HG02870 (cell line): ENCODE measurements around the gene EXOC3L1.

ENCODE experiments used
- ATAC-seq: cut with Tn5 transposase; IDR thresholded peaks from one replicate; pipeline ENCODE4 v1.9.1; 2021; ENCODE audit warnings: mild to moderate bottlenecking, moderate library complexity; ENCODE audit not compliant: unreplicated experiment

EXOC3L1 gene

GRCh38 chr16:67190041-67190440, at the start of gene EXOC3L1:
TSS of gene EXOC3L1 (minus strand) at chr16:67190136. CDS start at chr16:67189676, 460 bp downstream.
- no peak for ATAC-seq

- ATAC-seq, result no peak
Observed at GRCh38 chr16:67238806-67239470, 49.0 kb upstream of the EXOC3L1 start.

GRCh38 chr16:67238278-67238575, 48.3 kb upstream of the EXOC3L1 start:
- ATAC-seq, result no peak

GRCh38 chr16:67237396-67238277, 47.7 kb upstream of the EXOC3L1 start:
- ATAC-seq, result no peak

- ATAC-seq, result no peak
Observed at GRCh38 chr16:67236563-67237395, 46.8 kb upstream of the EXOC3L1 start.

- no peak for ATAC-seq
Observed at GRCh38 chr16:67235816-67236562, 46.1 kb upstream of the EXOC3L1 start.

- ATAC-seq, result no peak
Observed at GRCh38 chr16:67234180-67234597, 44.3 kb upstream of the EXOC3L1 start.

GRCh38 chr16:67233596-67233995, 43.7 kb upstream of the EXOC3L1 start:
- no peak for ATAC-seq

GRCh38 chr16:67230809-67231660, 41.1 kb upstream of the EXOC3L1 start:
- ATAC-seq, result no peak

- ATAC-seq, result no peak
Observed at GRCh38 chr16:67229906-67230808, 40.2 kb upstream of the EXOC3L1 start.

- ATAC-seq, result no peak
Observed at GRCh38 chr16:67228905-67229304, 39.0 kb upstream of the EXOC3L1 start.

- ATAC-seq, result no peak
Observed at GRCh38 chr16:67228034-67228785, 38.3 kb upstream of the EXOC3L1 start.

- ATAC-seq, result no peak
Observed at GRCh38 chr16:67227567-67227921, 37.6 kb upstream of the EXOC3L1 start.

- peak; percentile 94 for ATAC-seq
Observed at GRCh38 chr16:67226804-67227566, 37.0 kb upstream of the EXOC3L1 start, which contains the start of gene TMEM208. TSS of gene TMEM208 (plus strand) at chr16:67227130. CDS start at chr16:67227219, 89 bp downstream.

GRCh38 chr16:67226295-67226803, 36.4 kb upstream of the EXOC3L1 start:
- ATAC-seq, result no peak

GRCh38 chr16:67223992-67224391, 34.1 kb upstream of the EXOC3L1 start:
- ATAC-seq, result no peak
